Fibroblast of skin of scalp (primary cell): ENCODE results near the gene SNRPD2. TPM values are rescaled to one million over a fixed set of nuclear protein-coding genes. Genes with fewer than 3 reads are reported as not detected.
A peak's percentile ranks its signal among the peaks of the same experiment; 100 is the strongest.
"Not testable (repeated sequence)": the region's sequence is repeated elsewhere in the genome, so short reads cannot be mapped to it uniquely, and the experiment has no call there.

Source experiments
- DNase-seq: peaks from one replicate; pipeline ENCODE4 v3.0.0-alpha.2; 2013
- polyA plus RNA-seq, 2 experiments: library from polyadenylated mRNA; unstranded; fragments of 120-200 nt; gene quantifications; one replicate each; pipeline ENCODE4 v1.2.1, GENCODE V29; 2013; ENCODE audit not compliant: insufficient read length in 2 of 2

Gene SNRPD2
- polyA plus RNA-seq (2013, experiment 1 of 2; ENCODE audit: insufficient read length), result 386 TPM
- polyA plus RNA-seq (2013, experiment 2 of 2; ENCODE audit: insufficient read length), result 351 TPM

DNA sequence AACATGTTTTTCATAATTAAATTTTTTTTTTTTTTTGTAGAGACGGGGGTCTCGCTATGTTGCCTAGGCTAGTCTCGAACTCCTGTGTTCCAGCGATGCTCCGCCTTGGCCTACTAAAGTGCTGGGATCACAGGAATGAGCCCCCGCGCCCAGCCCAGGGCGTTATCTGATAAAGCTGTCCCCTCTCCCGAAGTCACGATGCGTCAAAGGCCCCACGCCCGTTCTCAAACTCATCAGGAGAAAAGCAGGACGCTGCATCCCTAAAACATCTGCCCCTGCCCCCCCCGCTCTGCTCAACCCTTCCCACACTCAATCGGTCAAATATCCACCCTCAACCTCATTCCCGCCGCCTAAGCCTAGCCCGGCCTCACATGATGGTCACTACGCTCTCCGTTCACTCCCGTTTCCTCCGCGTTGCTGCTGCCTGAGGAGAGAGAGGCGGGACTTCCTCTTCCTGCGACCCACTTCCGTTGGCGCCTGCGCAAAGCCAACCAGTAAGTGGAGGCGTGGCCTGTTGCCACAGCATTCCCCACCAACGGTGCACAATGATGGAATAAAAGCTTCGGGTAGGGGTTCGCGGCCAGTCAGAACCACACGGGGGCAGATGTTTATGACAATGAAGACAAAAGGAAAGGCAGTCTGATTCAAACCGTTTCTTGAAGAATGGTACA is at the start of gene SNRPD2:
TSS of gene SNRPD2 (minus strand) at position 438 of the 671 bp plus-strand sequence. CDS start at position 373, 65 bp downstream.
- DNase-seq, result peak; percentile 96

DNA sequence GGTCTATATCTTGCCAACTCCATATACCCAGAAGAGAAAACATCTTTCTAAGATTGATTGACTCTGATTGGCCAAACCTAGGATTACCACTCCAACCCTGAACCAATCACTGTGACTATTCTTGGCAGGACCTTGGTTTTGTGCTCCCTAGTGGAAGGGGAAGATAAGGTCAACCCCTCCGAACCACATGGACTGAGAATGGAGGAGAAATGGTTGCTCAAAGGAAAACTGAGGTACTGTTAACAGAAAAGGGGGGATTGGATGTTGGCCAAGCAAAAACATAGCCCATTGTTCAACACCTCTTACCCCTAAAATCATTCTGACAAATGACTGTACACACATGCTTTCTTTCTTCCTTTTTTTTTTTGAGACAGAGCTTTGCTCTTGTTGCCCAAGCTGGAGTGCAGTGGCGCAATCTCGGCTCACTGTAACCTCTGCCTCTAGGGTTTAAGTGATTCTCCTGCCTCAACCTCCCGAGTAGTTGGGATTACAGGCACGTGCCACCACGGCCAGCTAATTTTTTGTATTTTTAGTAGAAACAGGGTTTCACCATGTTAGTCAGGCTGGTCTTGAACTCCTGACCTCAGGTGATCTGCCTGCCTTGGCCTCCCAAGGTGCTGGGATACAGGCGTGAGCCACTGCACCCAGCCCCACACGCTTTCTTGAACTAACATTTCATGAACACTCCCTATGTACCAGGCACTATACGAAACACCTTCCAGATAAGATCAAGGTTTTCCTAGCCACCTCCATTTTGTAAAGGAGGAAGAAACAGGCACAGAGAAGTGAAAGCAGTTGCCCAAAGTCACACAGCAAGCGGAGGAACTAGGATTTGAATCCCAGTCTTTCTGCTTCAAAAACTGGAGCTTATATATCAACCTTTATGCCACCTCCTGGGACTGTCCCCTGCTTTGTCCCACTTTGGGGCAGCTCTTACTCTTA is 48.0 kb upstream of the SNRPD2 start:
- no peak for DNase-seq

DNA sequence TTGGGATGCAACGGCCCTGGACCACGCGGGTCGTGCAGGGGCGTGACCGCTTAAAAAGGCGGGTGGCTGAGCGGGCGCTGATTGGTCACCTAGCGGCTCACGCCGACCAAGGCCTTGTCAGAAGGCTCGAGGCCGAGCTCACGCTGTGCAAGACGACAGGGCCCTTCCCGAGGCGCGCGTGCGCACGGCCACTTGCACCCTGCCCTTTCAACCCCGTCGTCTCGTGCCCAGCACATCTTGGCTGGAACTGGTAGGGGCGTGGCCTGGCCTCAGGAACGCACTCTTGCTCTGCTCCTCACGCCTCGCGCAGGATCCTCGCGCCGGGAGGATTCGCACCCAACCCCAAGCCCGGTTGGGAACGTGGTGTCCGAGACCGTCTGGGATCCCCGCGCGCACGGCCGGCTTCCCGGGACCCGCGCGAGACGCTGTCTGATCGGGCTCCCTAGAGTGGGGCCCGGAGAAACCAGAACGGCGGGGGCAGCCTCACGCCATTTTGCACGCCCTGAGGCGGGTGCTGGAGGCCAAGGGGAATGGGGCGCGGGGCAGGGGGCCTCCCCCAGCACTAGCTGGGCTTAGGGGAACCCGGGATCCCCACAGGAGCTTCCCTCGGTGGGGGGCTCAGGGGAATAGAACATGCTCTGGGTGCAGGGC is 41.5 kb upstream of the SNRPD2 start, which contains the start of gene MEIOSIN:
TSS of gene MEIOSIN (plus strand) at position 280 of the 651 bp plus-strand sequence. CDS start 1,938 bp downstream, outside the sequence.
- DNase-seq, result no peak

DNA sequence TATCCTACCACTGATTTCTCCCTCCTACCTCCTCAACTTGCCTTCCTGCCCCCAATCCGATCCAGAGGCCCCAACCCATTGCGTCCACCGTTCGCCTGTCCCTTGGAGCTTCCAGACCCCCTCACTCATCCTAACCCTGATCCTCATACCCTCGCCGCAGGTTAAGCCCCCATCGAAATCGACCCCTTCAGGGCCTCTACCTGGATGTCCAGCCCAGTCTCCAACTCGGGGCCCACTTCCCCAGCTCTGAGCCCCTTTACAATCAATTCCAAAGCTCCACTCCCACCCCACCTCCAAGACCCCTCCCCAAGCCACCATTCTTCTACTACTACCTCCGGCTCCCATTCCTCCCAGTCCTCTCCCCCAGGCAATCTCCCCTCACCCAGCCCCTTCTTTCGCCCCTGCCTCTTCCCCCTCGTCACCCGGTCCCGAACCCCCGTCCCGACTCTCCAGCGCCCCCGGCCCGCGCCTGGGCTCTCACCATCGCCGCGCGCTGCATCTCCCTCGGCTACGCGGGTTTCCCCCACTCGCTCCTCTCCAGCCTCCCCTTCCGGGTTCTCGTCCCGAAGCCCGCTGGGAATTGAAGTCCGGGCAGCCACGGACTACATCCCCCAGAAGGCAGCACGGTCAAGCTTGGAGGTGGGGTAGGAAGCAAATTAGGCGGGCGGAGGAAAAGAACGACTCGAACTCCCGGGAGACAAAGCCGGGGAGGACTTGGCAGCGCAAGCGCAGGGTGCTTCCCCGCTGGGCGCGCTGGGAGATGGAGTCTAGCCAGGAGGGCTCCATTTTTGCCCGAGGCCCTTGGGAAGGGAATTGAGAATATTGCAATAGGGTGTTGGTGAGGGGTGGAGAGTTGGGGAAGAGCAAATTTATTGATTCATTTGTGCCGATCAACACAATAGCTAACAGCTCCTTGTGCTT is 38.9 kb upstream of the SNRPD2 start, which contains the start of gene FBXO46:
TSS of gene FBXO46 (minus strand) at position 529 of the 921 bp plus-strand sequence. CDS start 17,401 bp downstream, outside the sequence.
- peak; percentile 99 for DNase-seq

DNA sequence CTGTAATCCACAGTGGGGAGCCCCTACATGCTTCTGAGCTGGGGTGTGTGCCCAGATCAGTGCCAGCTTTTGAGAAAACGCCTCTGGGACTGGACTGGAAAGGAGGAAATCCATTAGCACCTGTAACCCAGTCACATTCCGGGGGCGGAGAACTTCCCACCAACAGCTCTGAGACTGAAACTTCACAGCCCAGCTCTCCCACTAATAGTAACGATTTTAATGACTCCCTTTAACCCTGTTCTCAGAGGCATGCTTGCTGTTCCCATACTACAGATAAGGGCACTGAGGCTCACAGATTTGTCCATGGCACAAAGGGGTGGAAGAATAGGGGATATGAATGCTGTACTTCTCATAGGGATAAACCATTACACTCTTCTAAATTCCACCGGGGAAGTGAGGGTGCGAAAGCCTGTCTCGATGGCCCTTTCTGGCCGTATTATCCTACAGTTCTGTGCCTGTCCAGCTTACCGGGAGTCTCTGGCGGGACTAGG is 38.1 kb upstream of the SNRPD2 start:
- DNase-seq, result no peak

DNA sequence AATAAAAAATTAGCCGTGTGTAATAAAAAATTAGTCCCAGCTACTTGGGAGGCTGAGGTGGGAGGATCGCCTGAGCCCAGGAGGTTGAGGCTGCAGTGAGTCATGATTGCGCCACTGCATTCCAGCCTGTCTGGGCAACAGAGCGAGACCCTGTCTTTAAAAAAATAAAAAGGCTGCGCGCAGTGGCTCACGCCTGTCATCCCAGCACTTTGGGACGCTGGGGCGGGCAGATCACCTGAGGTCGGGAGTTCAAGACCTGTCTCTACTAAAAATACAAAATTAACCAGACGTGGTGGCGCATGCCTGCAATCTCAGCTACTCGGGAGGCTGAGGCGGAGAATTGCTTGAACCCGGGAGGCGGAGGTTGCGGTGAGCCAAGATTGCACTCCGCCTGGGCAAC is 36.9 kb upstream of the SNRPD2 start:
- not testable (repeated sequence) for DNase-seq

DNA sequence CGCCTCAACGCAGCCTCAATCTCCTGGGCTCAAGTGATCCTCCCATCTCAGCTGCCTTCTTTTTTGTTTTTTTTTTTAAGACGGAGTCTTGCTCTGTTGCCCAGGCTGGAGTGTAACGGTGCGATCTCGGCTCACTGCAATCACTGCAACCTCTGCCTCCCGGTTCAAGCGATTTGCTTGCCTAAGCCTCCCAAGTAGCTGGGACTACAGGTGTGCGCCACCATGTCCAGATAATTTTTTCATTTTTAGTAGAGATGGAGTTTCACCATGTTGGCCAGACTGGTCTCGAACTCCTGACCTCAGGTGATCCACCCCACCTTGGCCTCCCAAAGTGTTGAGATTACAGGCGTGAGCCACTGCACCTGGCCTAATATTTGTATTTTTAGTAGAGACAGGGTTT is 28.3 kb upstream of the SNRPD2 start:
- DNase-seq, result not testable (repeated sequence)

DNA sequence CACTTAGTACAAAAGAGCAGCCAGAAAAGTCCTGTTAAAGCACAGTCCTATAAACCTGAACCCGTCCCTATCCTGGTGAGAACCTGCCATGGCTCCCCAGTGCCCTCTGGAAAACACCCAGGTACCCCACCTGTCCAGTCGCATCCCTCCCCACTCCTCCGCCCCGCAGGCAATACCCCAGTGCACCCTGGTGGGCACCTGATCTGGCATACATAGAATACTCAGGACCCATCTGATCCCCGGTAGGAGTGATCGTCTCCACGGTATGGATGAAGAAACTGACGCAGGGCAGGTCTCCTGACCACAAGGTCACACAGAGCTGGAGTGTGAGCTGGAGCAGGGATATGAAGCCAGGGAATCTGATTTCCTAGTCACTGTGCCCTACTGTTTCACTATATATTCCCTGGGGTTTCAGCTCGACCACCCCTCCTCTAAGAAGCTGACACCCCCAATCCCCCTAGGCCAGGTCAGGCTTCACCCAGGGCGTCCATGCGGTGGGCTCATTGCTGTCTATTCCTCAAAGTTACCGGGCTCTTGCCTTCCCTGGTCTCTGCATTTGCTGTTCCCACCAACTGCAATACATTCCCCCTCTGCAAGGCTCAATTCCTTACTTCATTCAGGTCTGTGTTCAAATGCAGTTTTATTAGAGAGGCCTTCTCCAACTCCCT is 26.4 kb upstream of the SNRPD2 start:
- no peak for DNase-seq

DNA sequence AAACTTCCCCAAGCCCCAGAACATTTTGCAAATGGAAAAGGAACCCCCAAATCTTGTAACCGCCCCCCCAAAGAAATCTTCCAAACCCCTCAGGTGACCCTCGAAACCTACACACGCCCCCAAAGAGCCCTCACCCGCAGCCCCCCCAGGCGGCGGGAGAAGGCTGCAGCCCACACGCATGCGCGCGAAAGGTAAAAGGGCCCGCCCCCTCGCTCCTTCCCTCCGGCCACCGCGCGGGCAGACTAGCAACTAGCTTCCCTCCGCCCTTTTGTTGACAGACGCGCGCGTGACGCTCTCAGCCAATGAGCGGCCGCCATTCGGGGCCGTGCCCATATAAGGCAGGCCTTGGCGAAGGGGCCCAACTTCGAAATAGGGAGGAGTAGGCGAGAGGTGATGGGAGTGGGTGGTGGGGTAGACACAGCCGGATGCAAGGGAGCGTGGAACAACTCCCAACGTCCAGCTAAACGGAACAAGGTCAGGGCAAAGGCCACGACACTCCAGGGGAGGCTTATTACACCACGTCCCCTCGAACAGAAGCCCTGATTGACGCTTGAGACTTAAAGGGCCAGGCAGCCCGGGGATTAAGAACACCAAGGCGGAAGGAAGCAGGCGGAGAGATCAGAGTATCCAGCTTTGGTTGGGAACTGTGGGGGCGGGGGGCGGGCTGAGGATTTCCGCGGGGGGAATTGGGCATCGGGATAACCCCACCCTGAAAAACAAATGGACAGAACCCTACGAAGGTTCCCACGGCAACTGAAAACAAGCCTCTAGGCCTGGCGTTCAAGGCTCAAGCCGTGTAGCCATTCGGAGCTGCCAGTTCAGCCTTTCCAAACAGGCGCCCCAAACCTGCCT is 25.6 kb upstream of the SNRPD2 start:
- DNase-seq, result peak; percentile 99

DNA sequence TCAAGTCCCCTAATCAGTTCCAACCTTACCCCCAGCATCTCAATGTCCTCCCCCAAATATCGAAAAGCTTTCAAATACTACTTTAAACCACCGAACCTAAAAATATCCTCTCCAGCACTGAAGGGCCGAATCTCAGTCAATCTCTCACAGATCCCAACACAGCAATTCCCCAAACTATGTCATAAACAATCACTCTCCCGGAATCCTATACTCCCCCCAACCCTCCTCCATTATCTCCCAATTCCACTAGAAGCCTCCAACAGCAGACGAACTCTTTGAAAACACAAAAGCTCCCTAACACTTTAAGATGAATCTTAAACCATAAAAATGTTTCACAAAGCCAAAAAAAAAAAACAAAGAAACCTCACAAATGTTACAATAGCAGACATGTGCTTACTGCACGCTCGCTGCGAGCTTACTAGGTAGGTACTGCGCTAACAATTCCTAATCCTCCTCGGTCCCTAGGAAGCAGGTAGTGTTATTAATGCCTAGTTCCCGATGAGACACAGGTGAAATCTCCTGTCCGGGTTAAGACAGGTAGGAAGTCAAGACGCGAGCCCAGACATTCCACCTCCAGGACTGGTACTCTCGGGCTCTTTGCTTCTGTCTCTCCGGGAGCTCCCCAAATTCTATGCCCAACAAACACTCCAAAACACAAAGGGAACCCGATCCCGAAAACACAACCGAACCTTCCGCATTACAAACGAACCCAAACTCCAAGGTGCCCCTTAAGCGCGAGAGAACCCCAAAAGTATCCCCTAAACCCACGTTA is 24.8 kb upstream of the SNRPD2 start:
- no peak for DNase-seq

DNA sequence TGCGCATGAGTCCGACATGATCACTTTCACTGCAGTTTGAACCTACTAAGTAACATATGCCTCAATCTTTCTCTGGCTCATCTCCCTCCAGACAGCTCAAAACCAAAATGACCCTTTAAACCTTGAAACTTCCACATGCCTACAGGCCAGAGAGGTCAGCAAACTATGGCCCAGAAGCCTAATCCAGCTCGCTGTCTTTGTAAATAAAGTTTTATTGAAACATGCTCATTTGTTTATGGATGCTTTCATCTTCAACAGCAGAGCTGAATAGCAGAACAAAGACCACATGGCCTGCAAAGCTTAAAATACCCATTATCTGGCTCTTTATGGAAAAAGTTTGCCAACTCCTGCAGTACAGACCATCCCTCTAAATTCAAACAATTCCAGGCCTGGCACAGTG is 23.4 kb upstream of the SNRPD2 start:
- no peak for DNase-seq

DNA sequence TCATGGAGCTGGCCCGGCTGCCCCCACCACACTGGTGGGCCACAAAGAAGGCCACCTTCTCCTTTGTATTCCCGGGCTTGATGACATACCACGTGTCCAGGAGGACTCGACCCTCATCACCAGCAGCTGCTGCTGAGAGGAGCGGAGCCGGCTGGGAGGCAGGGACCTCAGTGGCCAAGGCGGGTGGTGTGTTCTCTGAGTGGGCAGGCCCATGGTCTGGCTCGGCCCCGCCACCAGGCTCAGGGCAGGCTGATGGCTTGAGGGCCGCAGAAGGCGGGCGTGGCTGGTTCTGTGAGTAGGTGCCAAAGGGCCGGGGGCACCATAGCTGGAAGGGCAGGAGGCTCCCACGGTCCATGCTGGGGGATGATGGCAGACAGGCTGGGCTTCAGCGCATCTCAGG is 21.4 kb upstream of the SNRPD2 start:
- no peak for DNase-seq

DNA sequence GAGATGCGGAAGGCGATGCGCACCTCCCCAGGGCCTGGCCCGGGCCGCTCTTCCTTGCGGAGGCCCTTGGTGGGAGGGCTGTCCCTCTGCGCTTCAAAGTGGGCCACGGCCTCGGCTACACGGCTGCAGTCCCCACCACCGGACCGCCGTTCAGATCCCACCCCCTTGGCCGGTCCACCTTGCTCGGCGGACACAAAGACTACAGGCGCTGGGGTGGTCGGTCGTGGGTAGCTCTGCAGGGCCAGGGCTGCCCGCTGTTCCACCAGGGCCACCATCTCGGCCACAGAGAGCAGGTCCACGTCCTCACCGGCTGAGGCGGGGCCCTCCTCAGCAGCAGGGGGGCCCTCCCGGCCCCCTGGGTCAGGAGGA is 20.9 kb upstream of the SNRPD2 start:
- no peak for DNase-seq

DNA sequence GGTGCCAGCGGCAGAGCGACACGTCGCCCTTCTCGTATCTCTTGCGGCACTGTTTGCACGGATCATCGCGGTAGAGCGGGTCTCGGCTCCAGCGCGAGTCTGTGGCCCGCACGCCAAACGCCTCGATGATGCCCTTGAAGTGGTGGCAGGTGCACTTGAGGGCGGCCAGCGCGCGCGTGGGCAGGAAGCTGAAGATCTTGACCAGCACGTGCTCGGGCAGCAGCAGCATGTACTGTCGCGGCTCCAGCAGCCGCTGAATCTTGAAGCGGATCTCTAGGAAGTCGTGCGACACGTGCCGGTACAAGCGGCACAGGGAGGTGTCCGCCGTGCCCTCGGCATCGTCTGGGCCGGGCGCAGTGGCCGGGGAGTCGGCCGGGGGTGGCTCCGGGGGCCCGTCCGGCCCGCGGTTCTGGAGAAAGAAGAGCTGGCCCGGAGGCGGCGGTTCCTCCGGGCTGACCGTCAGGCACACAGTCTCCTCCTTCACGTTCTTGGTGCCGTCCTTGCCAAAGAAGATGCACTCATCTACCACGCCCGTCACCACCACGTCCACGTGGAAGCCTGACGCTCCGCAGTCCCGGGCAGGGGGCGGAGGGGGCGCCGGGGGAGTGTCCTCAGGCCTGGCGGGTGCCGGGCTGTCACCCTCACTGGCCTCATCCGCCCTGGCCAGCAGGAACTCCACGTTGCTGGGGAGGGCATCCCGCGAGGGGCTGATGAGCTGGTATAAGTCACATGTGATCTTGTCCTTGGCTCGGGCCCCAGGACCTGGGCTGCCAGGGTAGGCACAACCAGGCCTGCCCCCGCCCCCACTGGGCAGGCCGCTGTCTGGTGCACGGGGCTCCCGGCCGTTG is 20.3 kb upstream of the SNRPD2 start:
- no peak for DNase-seq

DNA sequence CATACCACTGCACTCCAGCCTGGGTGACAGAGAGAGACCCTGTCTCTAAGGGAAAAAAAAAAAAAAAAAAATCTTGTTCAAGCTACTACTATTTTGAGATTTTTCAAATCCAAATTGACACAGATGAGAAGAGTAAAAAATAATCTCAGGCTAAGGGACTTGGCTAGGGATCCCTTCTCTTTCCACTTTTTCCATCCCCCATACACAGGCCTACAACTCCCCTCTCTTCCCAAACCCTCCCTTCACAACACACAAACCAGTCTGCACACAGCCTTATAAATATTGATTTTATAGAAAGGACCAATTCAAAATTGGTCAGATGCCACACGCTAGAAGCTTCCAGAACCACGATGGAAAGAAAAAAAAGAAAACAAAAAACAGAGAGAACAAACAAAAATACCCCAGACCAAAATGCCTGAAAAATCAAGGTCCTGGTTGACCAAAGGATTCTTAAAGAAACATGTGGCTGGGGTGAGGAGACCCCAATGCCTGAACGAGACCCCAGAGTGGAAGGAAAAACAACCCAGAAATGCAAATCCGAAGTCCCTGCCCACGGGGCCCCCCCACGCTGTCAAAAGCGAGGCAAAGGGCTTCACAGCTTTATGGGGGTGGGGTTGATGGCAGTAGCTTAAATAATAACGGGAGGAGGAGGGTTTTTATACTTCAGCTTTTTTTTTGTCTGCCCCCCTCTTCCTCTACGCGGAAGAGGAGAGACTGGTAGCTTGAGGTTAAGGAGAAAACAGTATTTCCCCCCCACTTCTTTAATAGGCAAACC is 18.8 kb upstream of the SNRPD2 start:
- DNase-seq, result no peak

DNA sequence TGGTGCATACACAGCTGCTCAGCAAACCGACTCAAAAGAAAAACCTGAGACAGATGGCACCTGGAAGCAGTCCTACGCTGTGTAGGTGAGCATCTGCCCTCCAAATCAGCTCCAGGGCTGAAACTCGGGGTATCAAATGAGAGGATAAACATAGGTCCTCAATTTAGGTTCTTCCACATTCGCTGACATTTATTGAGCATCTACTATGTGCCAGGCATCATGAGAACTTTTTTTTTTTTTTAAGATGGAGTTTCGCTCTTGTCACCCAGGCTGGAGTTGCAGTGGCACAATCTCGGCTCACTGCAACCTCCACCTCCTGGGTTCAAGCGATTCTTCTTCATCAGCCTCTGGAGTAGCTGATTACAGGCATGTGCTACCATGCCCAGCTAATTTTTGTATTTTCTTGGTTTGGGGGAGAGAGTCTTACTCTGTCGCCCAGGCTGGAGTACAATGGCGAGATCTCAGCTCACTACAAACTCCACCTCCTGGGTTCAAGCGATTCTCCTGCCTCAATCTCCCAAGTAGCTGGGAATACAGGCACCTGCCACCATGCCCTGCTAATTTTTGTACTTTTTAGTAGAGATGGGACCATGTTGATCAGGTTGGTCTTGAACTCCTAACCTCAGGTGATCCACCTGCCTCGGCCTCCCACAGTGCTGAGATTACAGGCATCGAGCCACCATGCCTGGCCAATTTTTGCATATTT is 14.1 kb upstream of the SNRPD2 start:
- DNase-seq, result no peak

DNA sequence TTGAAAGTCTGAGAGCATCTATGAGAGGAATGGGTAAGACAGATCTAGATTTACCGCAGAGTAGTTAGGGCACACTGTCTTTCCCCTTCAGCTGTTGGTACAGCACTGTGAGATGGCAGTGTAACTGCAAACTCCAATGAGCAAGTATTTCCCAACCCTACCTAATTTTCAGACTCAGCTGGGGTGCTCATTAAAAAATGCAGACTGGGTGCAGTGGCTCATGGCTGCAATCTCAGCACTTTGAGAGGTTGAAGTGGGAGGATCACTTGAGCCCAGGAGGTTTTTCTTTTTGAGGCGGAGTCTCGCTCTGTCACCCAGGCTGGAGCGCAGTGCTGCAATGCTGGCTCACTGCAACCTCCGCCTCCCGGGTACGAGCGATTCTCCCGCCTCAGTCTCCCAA is 13.4 kb upstream of the SNRPD2 start:
- DNase-seq, result no peak
